Neural progenitor cell (in vitro differentiated cells): ENCODE results near the gene FBN3.

Experiments
- CTCF ChIP-seq: fragments of 200-600 bp; sonication (generic); IDR thresholded peaks from 2 replicates; pipeline ENCODE4 v1.5.1; 2017; ENCODE audit warnings: antibody characterized with exemption, mild to moderate bottlenecking
- EZH2 ChIP-seq: fragments of 200-600 bp; sonication (generic); IDR thresholded peaks from 2 replicates; pipeline ENCODE4 v1.6.1; 2017; ENCODE audit warnings: antibody characterized with exemption, mild to moderate bottlenecking, moderate library complexity
- EZH2phosphoT487 ChIP-seq: fragments of 200-600 bp; sonication (generic); IDR thresholded peaks from 2 replicates; pipeline ENCODE4 v1.6.1; 2017; ENCODE audit warnings: antibody characterized with exemption

DNA sequence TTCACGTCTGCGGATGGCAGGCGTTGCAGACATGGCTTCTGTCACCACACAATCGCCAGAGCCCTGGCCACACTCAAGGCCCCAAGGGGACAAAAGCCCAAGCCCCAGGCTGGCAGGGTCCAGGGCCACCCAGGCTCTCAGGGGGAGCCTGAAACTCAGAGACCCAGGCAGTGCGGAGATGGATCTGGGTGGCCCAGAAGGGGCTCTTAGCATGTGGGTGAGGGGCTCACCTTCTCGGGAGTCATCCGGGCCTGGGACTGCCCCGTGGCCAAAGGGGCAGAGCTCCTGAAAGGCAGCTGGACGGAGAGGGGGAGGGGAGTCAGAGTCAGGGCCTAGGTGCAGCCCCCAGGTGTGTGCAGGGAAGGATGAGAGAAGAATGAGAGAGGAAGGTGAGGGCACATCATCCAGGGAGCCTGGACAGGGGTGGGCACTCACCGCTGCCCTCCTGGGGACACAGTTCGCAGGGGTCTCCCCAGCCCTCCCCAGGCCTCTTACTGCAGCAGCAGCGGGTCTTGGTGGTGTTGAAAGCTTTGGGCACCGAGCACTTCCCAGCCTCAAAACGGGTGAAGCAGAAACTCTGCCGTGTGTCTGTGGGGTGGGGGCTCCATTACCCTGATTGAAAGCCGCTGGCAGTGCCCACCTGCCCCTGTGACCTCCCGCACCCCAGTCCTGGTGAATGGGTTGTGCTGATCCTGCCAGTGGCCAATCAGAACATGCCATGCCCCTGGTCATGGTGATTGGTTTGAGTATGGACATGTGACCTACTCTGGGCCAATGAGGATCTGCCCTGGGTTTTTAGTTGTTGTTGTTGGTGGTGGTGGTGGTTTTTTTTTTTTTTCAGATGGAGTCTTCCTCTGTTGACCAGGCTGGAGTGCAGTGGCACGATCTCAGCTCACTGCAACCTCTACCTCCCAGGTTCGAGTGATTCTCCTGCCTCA, 59.5 kb downstream of the FBN3 start:
- no peak for TF ChIP-seq CTCF
- no peak for TF ChIP-seq EZH2
- TF ChIP-seq EZH2phosphoT487, result no peak
